ENCODE measurements around the gene TWNK.
A peak's percentile ranks its signal among the peaks of the same experiment; 100 is the strongest.
"Not testable (repeated sequence)": the region's sequence is repeated elsewhere in the genome, so short reads cannot be mapped to it uniquely, and the experiment has no call there.

The TWNK gene

DNA sequence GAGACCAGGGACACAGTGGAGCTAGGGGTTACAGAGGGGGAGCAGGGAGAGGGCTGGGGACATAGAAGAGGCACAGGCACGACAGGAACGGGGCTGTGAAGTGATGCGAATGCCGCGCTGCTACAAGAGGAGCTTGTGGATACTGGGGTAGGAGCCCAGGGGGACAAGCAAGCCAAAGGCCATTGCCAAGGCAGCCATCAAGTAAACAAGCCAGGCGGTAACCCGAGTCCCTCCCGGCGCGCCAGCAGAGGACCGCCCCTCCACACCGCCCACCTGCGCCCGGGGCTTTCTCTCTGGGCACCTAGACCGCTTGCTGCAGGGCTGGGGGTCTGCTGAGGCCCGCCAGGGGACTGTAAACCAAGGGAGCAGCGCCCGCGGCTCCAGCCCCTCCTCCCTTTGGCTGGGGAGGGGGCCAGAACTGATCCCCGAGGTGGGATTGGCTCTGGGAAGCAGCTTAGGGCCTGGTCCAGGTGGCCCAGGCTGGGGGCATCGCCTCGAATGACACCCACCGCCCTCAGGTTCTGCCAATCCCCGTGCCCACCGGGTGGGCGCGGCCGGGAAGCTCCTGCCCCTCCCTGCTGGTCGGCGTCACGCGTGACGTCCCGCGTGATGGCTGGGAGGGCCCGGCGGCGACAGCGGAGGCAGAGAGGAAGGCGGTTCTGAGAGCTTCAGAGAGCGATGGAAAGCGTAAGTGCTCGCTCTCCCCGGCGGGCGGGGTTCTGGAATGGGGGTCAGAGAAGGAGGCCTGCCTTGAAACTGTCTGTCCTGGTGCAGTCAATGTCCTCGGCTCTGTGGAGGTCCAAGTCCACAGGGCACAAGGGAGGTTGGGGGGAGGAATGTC lies 44.7 kb downstream of the TWNK start:
- H3K9ac ChIP-seq (ENCODE audit: low read length), result no peak overlapping the region; the same call in 1 of the 2 replicates
- H3K36me3 ChIP-seq (ENCODE audit: insufficient read depth, low read length), result no peaks in the 10 kb centered on the region
- H2AFZ ChIP-seq (ENCODE audit: low read length), result no peak overlapping the region
- H3K9me3 ChIP-seq (ENCODE audit: low read length), result no peaks in the 10 kb centered on the region
- H3K9me2 ChIP-seq (ENCODE audit: low read depth, low read length), result no peaks in the 10 kb centered on the region
- H3F3A ChIP-seq (ENCODE audit: insufficient read depth, low read length), result no peaks in the 10 kb centered on the region
- no peak for TF ChIP-seq EZH2 (IDR thresholded peaks at IDR 0.05; ENCODE audit: borderline replicate concordance, low read length)
- TF ChIP-seq, protein P1, sequence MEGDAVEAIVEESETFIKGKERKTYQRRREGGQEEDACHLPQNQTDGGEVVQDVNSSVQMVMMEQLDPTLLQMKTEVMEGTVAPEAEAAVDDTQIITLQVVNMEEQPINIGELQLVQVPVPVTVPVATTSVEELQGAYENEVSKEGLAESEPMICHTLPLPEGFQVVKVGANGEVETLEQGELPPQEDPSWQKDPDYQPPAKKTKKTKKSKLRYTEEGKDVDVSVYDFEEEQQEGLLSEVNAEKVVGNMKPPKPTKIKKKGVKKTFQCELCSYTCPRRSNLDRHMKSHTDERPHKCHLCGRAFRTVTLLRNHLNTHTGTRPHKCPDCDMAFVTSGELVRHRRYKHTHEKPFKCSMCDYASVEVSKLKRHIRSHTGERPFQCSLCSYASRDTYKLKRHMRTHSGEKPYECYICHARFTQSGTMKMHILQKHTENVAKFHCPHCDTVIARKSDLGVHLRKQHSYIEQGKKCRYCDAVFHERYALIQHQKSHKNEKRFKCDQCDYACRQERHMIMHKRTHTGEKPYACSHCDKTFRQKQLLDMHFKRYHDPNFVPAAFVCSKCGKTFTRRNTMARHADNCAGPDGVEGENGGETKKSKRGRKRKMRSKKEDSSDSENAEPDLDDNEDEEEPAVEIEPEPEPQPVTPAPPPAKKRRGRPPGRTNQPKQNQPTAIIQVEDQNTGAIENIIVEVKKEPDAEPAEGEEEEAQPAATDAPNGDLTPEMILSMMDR (IDR thresholded peaks at IDR 0.05; ENCODE audit: low read length), result no peak
- no peaks in the 10 kb centered on the region for H4K20me1 ChIP-seq (ENCODE audit: insufficient read depth, low read length)
- 0 out of 2 replicates have a peak, but pooled peaks cover 4% of the 10 kb centered on the region for H3K27me3 ChIP-seq (ENCODE audit: insufficient read depth, low read length)
- H3K4me1 ChIP-seq (ENCODE audit: insufficient read depth, low read length, severe bottlenecking), result peaks cover 10% of the 10 kb centered on the region
- H3K4me2 ChIP-seq (ENCODE audit: low read length), result peak overlapping the region; percentile 58
- H3K27ac ChIP-seq (ENCODE audit: low read depth, low read length, poor library complexity, severe bottlenecking), result no peak overlapping the region
- H3K79me2 ChIP-seq (ENCODE audit: insufficient read depth, low read length), result no peaks in the 10 kb centered on the region
- peak overlapping the region; percentile 53 for H3K4me3 ChIP-seq (ENCODE audit: low read depth, low read length, poor library complexity, severe bottlenecking)

DNA sequence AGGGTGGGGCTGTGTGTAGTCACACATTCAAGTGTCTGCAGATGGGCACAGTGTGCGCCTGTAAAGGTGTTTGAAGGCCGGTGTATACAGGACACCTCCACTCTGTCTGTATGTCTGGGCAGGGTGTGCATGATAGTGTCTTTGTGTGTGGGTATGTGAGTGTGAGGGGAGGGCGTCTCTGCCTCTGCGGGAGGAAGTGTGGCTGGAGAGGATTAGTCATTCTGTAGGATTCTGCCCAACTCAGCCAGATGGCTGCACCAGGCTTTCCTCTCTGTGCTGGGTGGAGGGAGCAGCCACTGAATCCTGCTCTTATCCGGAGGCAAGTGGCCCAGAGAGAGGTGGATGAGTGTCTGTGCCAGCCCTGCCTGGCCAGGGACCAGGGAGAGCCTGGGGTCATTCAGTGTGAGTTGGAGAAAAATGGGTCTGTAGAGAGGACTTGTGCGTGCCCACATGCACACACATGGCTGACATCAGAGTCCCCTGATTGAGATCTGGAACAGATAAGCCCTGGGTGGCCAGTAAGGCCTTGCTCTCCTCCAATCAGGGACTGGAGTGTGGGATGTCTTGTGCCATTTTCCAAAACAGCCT lies 45.4 kb downstream of the TWNK start:
- peaks cover 10% of the 10 kb centered on the region for H3K4me1 ChIP-seq (ENCODE audit: insufficient read depth, low read length, severe bottlenecking)
- H3K27ac ChIP-seq (ENCODE audit: low read depth, low read length, poor library complexity, severe bottlenecking), result no peak overlapping the region
- H3K9ac ChIP-seq (ENCODE audit: low read length), result no peak overlapping the region
- H3K36me3 ChIP-seq (ENCODE audit: insufficient read depth, low read length), result no peaks in the 10 kb centered on the region
- no peaks in the 10 kb centered on the region for H3F3A ChIP-seq (ENCODE audit: insufficient read depth, low read length)
- H3K9me3 ChIP-seq (ENCODE audit: low read length), result no peaks in the 10 kb centered on the region
- no peak for TF ChIP-seq EZH2 (IDR thresholded peaks at IDR 0.05; ENCODE audit: borderline replicate concordance, low read length)
- TF ChIP-seq, protein P1 (IDR thresholded peaks at IDR 0.05; ENCODE audit: low read length), result no peak
- no peak overlapping the region for H3K4me2 ChIP-seq (ENCODE audit: low read length)
- no peak overlapping the region for H3K4me3 ChIP-seq (ENCODE audit: low read depth, low read length, poor library complexity, severe bottlenecking)
- no peak overlapping the region for H2AFZ ChIP-seq (ENCODE audit: low read length)
- no peaks in the 10 kb centered on the region for H3K79me2 ChIP-seq (ENCODE audit: insufficient read depth, low read length)
- H4K20me1 ChIP-seq (ENCODE audit: insufficient read depth, low read length), result no peaks in the 10 kb centered on the region
- H3K27me3 ChIP-seq (ENCODE audit: insufficient read depth, low read length), result 0 out of 2 replicates have a peak, but pooled peaks cover 4% of the 10 kb centered on the region
- no peaks in the 10 kb centered on the region for H3K9me2 ChIP-seq (ENCODE audit: low read depth, low read length)

DNA sequence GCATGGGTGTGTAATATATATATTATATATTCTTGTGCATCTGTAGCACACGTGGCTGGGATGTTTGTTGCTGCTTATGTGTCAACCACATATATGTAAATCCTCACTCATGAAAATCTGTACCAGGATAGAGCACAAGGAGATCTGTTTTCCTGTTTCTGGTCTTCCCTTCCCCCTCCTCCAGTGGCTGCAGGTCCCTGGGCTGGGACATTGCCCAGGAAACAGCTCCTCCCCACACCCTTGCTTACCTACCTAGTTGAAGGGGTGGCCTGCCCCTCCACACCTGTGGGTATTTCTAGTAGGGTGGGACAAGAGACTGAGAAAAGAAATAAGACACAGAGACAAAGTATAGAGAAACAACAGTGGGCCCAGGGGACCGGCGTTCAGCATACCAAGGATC lies 45.9 kb downstream of the TWNK start:
- no peaks in the 10 kb centered on the region for H3K79me2 ChIP-seq (ENCODE audit: insufficient read depth, low read length)
- no peak for TF ChIP-seq EZH2 (IDR thresholded peaks at IDR 0.05; ENCODE audit: borderline replicate concordance, low read length)
- no peak overlapping the region for H3K4me2 ChIP-seq (ENCODE audit: low read length)
- no peak overlapping the region for H3K27ac ChIP-seq (ENCODE audit: low read depth, low read length, poor library complexity, severe bottlenecking)
- no peaks in the 10 kb centered on the region for H4K20me1 ChIP-seq (ENCODE audit: insufficient read depth, low read length)
- no peak overlapping the region for H3K9ac ChIP-seq (ENCODE audit: low read length)
- H2AFZ ChIP-seq (ENCODE audit: low read length), result no peak overlapping the region
- no peak overlapping the region for H3K4me3 ChIP-seq (ENCODE audit: low read depth, low read length, poor library complexity, severe bottlenecking)
- H3K36me3 ChIP-seq (ENCODE audit: insufficient read depth, low read length), result no peaks in the 10 kb centered on the region
- H3F3A ChIP-seq (ENCODE audit: insufficient read depth, low read length), result no peaks in the 10 kb centered on the region
- H3K9me2 ChIP-seq (ENCODE audit: low read depth, low read length), result no peaks in the 10 kb centered on the region
- no peaks in the 10 kb centered on the region for H3K9me3 ChIP-seq (ENCODE audit: low read length)
- 0 out of 2 replicates have a peak, but pooled peaks cover 4% of the 10 kb centered on the region for H3K27me3 ChIP-seq (ENCODE audit: insufficient read depth, low read length)
- H3K4me1 ChIP-seq (ENCODE audit: insufficient read depth, low read length, severe bottlenecking), result peaks cover 10% of the 10 kb centered on the region

DNA sequence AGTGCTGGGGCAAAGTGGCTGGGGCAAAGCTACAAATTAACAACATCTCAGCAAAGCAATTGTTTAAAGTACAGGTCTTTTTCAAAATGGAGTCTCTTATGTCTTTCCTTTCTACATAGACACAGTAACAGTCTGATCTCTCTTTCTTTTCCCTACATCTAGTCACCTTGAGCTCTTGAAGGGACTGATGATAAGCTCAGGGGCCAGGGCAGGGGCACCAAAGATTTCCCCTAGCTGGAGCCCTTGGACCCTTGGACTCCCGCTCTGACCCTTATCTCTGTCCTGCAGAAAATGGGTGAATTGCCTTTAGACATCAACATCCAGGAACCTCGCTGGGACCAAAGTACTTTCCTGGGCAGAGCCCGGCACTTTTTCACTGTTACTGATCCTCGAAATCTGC lies 47.1 kb downstream of the TWNK start:
- not testable (repeated sequence) for H3K27me3 ChIP-seq (ENCODE audit: insufficient read depth, low read length); H3K4me3 ChIP-seq (ENCODE audit: low read depth, low read length, poor library complexity, severe bottlenecking)
- peaks cover 10% of the 10 kb centered on the region for H3K4me1 ChIP-seq (ENCODE audit: insufficient read depth, low read length, severe bottlenecking)

More for the DNA sequence above, 47.1 kb downstream of the TWNK start:
- not testable (repeated sequence) for H3K9me2 ChIP-seq (ENCODE audit: low read depth, low read length); H3K79me2 ChIP-seq (ENCODE audit: insufficient read depth, low read length); H3K9me3 ChIP-seq (ENCODE audit: low read length); H4K20me1 ChIP-seq (ENCODE audit: insufficient read depth, low read length); H2AFZ ChIP-seq (ENCODE audit: low read length); H3K9ac ChIP-seq (ENCODE audit: low read length); H3K4me2 ChIP-seq (ENCODE audit: low read length); H3K36me3 ChIP-seq (ENCODE audit: insufficient read depth, low read length); H3K27ac ChIP-seq (ENCODE audit: low read depth, low read length, poor library complexity, severe bottlenecking); H3F3A ChIP-seq (ENCODE audit: insufficient read depth, low read length)

All from OCI-LY1 (cell line).